Activated T-helper 2 cell treated with anti-CD3 and anti-CD28 coated beads, Interferon-gamma antibody, Interleukin-2, Interleukin-4, amounts not matched to agents 10 μg/mL and 5 μg/mL and 100 μg/mL, durations not matched to agents 14 hours and 24 hours and 36 hours (primary cell): ENCODE measurements around the gene TPK1. TPM values are rescaled to one million over a fixed set of nuclear protein-coding genes. Genes with fewer than 3 reads are reported as not detected.
"Not testable (repeated sequence)": the region's sequence is repeated elsewhere in the genome, so short reads cannot be mapped to it uniquely, and the experiment has no call there.

Experiments used
- DNase-seq: peaks from one replicate; pipeline ENCODE4 v3.0.0; 2021; ENCODE audit warnings: low spot score
- H3K27ac Mint-ChIP-seq: one replicate; pipeline ENCODE4 v1.8.0; 2021; ENCODE audit warnings: mixed read lengths
- H3K27me3 Mint-ChIP-seq: one replicate; pipeline ENCODE4 v1.8.0; 2021; ENCODE audit warnings: low read depth, mixed read lengths
- H3K36me3 Mint-ChIP-seq: one replicate; pipeline ENCODE4 v1.8.0; 2021; ENCODE audit warnings: low read depth, mixed read lengths
- H3K4me1 Mint-ChIP-seq: one replicate; pipeline ENCODE4 v1.8.0; 2021; ENCODE audit warnings: low read depth, mixed read lengths
- H3K4me3 Mint-ChIP-seq: one replicate; pipeline ENCODE4 v1.8.0; 2021; ENCODE audit warnings: low read depth, mild to moderate bottlenecking, moderate library complexity, mixed read lengths
- H3K9me3 Mint-ChIP-seq: one replicate; pipeline ENCODE4 v1.8.0; 2021; ENCODE audit warnings: mixed read lengths
- intact Hi-C: fragments of 100-400 bp; cut with micrococcal nuclease; formaldehyde crosslinking; loops from one replicate; pipeline ENCODE4 v1.15.1; 2023
- total RNA-seq: library from RNA; stranded (reverse); gene quantifications from 2 replicates; pipeline ENCODE4 v1.2.3, GENCODE V29; 2022

The TPK1 gene
- total RNA-seq, 1 donor from 2014 or later, result 17.5 TPM

GRCh38 chr7:144818511-144818910, 17.3 kb downstream of the TPK1 start:
- Mint-ChIP-seq H3K27ac (peak overlapping the region; percentile 67), H3K4me3 (no peak overlapping the region), H3K4me1 (peaks cover 58% of the 10 kb centered on the region), H3K9me3 (no peaks in the 10 kb centered on the region), H3K27me3 (no peaks in the 10 kb centered on the region), H3K36me3 (no peaks in the 10 kb centered on the region)
- peak; percentile 39 for DNase-seq
- intact Hi-C loops, result no loop called here

- Mint-ChIP-seq H3K27me3 (no peaks in the 10 kb centered on the region), H3K9me3 (no peaks in the 10 kb centered on the region), H3K27ac (no peak overlapping the region), H3K36me3 (no peaks in the 10 kb centered on the region), H3K4me3 (no peak overlapping the region), H3K4me1 (peaks cover 57% of the 10 kb centered on the region)
- no peak for DNase-seq
- intact Hi-C loops, result no loop called here
Observed at GRCh38 chr7:144817001-144817400, 18.9 kb downstream of the TPK1 start.

- H3K4me3 Mint-ChIP-seq, result no peak overlapping the region
- H3K27me3 Mint-ChIP-seq, result no peaks in the 10 kb centered on the region
- peaks cover 4% of the 10 kb centered on the region for H3K36me3 Mint-ChIP-seq
- H3K27ac Mint-ChIP-seq, result peak overlapping the region; percentile 19
- intact Hi-C loops, result no loop called here
- peaks cover 45% of the 10 kb centered on the region for H3K4me1 Mint-ChIP-seq
- DNase-seq, result no peak
- H3K9me3 Mint-ChIP-seq, result no peaks in the 10 kb centered on the region
Observed at GRCh38 chr7:144814299-144814698, 21.6 kb downstream of the TPK1 start.

- Mint-ChIP-seq H3K36me3 (peaks cover 5% of the 10 kb centered on the region), H3K27ac (peak overlapping the region; percentile 82), H3K9me3 (no peaks in the 10 kb centered on the region)
Observed at GRCh38 chr7:144812379-144813283, 23.2 kb downstream of the TPK1 start.

GRCh38 chr7:144805627-144806239, 30.1 kb downstream of the TPK1 start:
- Mint-ChIP-seq H3K9me3 (no peaks in the 10 kb centered on the region), H3K4me3 (no peak overlapping the region), H3K27me3 (no peaks in the 10 kb centered on the region), H3K4me1 (peaks cover 13% of the 10 kb centered on the region), H3K36me3 (peaks cover 8% of the 10 kb centered on the region), H3K27ac (no peak overlapping the region)
- intact Hi-C loops, result no loop called here
- DNase-seq, result no peak

More at GRCh38 chr7:144812379-144813283, 23.2 kb downstream of the TPK1 start:
- H3K4me1 Mint-ChIP-seq, result peaks cover 35% of the 10 kb centered on the region
- DNase-seq, result peak; percentile 32
- peak overlapping the region; percentile 68 for H3K4me3 Mint-ChIP-seq
- no peaks in the 10 kb centered on the region for H3K27me3 Mint-ChIP-seq
- intact Hi-C loops, result loop anchor here (1.0 to 2.0 kb wide), 2 partner anchors 9 to 22 kb away; no protein-coding TSS in a partner anchor

GRCh38 chr7:144800678-144801436, 35.0 kb downstream of the TPK1 start:
- H3K27ac Mint-ChIP-seq, H3K4me3 Mint-ChIP-seq, H3K27me3 Mint-ChIP-seq, DNase-seq, intact Hi-C loops: not testable (repeated sequence)
- peaks cover 11% of the 10 kb centered on the region for H3K4me1 Mint-ChIP-seq
- peaks cover 14% of the 10 kb centered on the region for H3K9me3 Mint-ChIP-seq
- H3K36me3 Mint-ChIP-seq, result peaks cover 14% of the 10 kb centered on the region

- intact Hi-C loops, result no loop called here
- H3K27ac Mint-ChIP-seq, result no peak overlapping the region
- H3K36me3 Mint-ChIP-seq, result peaks cover 9% of the 10 kb centered on the region
- peaks cover 11% of the 10 kb centered on the region for H3K4me1 Mint-ChIP-seq
- no peak for DNase-seq
- H3K27me3 Mint-ChIP-seq, result no peaks in the 10 kb centered on the region
- H3K9me3 Mint-ChIP-seq, result peaks cover 14% of the 10 kb centered on the region
- H3K4me3 Mint-ChIP-seq, result no peak overlapping the region
Observed at GRCh38 chr7:144796919-144797318, 38.9 kb downstream of the TPK1 start.

- no peaks in the 10 kb centered on the region for H3K36me3 Mint-ChIP-seq
- no peak overlapping the region for H3K27ac Mint-ChIP-seq
- DNase-seq, result no peak
- H3K4me1 Mint-ChIP-seq, result no peaks in the 10 kb centered on the region
- H3K4me3 Mint-ChIP-seq, result no peak overlapping the region
- H3K27me3 Mint-ChIP-seq, result no peaks in the 10 kb centered on the region
- H3K9me3 Mint-ChIP-seq, result no peaks in the 10 kb centered on the region
- intact Hi-C loops, result no loop called here
Observed at GRCh38 chr7:144792050-144792449, 43.8 kb downstream of the TPK1 start.

GRCh38 chr7:144791488-144791887, 44.4 kb downstream of the TPK1 start:
- intact Hi-C loops, result no loop called here
- Mint-ChIP-seq H3K9me3 (no peaks in the 10 kb centered on the region), H3K27ac (no peak overlapping the region), H3K4me3 (no peak overlapping the region), H3K36me3 (no peaks in the 10 kb centered on the region), H3K27me3 (no peaks in the 10 kb centered on the region), H3K4me1 (peaks cover 3% of the 10 kb centered on the region)
- no peak for DNase-seq

GRCh38 chr7:144787127-144787526, 48.7 kb downstream of the TPK1 start:
- H3K4me3 Mint-ChIP-seq, result no peak overlapping the region
- no peaks in the 10 kb centered on the region for H3K9me3 Mint-ChIP-seq
- H3K27me3 Mint-ChIP-seq, result no peaks in the 10 kb centered on the region
- no peaks in the 10 kb centered on the region for H3K36me3 Mint-ChIP-seq
- H3K4me1 Mint-ChIP-seq, result peaks cover 4% of the 10 kb centered on the region
- intact Hi-C loops, result loop anchor here (2.0 kb wide), 1 partner anchor 48 kb away; no protein-coding TSS in a partner anchor
- no peak overlapping the region for H3K27ac Mint-ChIP-seq
- DNase-seq, result no peak

GRCh38 chr7:144786522-144786921, 49.3 kb downstream of the TPK1 start:
- DNase-seq, result no peak
- Mint-ChIP-seq H3K36me3 (no peaks in the 10 kb centered on the region), H3K27me3 (no peaks in the 10 kb centered on the region), H3K4me1 (peaks cover 10% of the 10 kb centered on the region), H3K9me3 (no peaks in the 10 kb centered on the region), H3K4me3 (no peak overlapping the region), H3K27ac (no peak overlapping the region)
- intact Hi-C loops, result loop anchor here (2.0 kb wide), 1 partner anchor 48 kb away; no protein-coding TSS in a partner anchor

GRCh38 chr7:144786079-144786478, 49.8 kb downstream of the TPK1 start:
- no peak for DNase-seq
- Mint-ChIP-seq H3K9me3 (no peaks in the 10 kb centered on the region), H3K27me3 (no peaks in the 10 kb centered on the region), H3K27ac (no peak overlapping the region), H3K4me3 (no peak overlapping the region), H3K4me1 (peaks cover 11% of the 10 kb centered on the region), H3K36me3 (no peaks in the 10 kb centered on the region)
- intact Hi-C loops, result loop anchor here (2.0 kb wide), 1 partner anchor 49 kb away; no protein-coding TSS in a partner anchor
